K562 (cell line): ENCODE data around the gene ZNF565. TPM values are rescaled to one million over a fixed set of nuclear protein-coding genes. Genes with fewer than 3 reads are reported as not detected.

Source experiments
- BCLAF1 ChIP-seq, 2 experiments: fragments of 450-650 bp in 1 of 2; IDR thresholded peaks; 2 replicates each; pipeline ENCODE4 v1.6.1; 2011 to 2017; ENCODE audit warnings: low read depth in 2 of 2, antibody characterized with exemption in 1 of 2, borderline replicate concordance in 1 of 2, low read length in 1 of 2, mild to moderate bottlenecking in 1 of 2, mixed read lengths in 1 of 2; ENCODE audit not compliant: control insufficient read depth in 1 of 2
- CHD1 ChIP-seq: fragments of 200-600 bp; sonication (generic); IDR thresholded peaks from one replicate; pipeline ENCODE4 v1.6.1; 2012; ENCODE audit warnings: mild to moderate bottlenecking, moderate library complexity, low read length, inconsistent platforms
- ETV5 ChIP-seq: sonication (generic); formaldehyde crosslinking; IDR thresholded peaks from 2 replicates; pipeline ENCODE4 v1.4.0; 2020; ENCODE audit warnings: low read depth, mild to moderate bottlenecking, missing genetic modification reagents
- HIVEP1 ChIP-seq: fragments of 250-450 bp; sonication (Bioruptor Pico); IDR thresholded peaks from 2 replicates; pipeline ENCODE4 v1.4.0; 2020; ENCODE audit warnings: mild to moderate bottlenecking
- MAX ChIP-seq: sonication (generic); formaldehyde crosslinking; IDR thresholded peaks from 2 replicates; pipeline ENCODE4 v1.9.0; 2022; ENCODE audit warnings: mild to moderate bottlenecking, missing genetic modification reagents
- MCM2 ChIP-seq: fragments of 450-650 bp; IDR thresholded peaks from 2 replicates; pipeline ENCODE4 v1.6.1; 2017; ENCODE audit warnings: low read depth, mild to moderate bottlenecking
- MEIS2 ChIP-seq: fragments of 450-650 bp; IDR thresholded peaks from 2 replicates; pipeline ENCODE4 v1.6.1; 2014; ENCODE audit warnings: mild to moderate bottlenecking; ENCODE audit not compliant: partially characterized antibody
- NFE2 ChIP-seq: IDR thresholded peaks from 2 replicates; pipeline ENCODE4 v1.6.1; 2014; ENCODE audit warnings: antibody characterized with exemption, low read depth
- PATZ1 ChIP-seq: fragments of 250-450 bp; sonication (Bioruptor Pico); IDR thresholded peaks from 2 replicates; pipeline ENCODE4 v1.5.0; 2020; ENCODE audit warnings: mild to moderate bottlenecking, borderline replicate concordance
- PCBP1 ChIP-seq: fragments of 200-400 bp; formaldehyde crosslinking; IDR thresholded peaks from 2 replicates; pipeline ENCODE4 v1.6.1; 2018; ENCODE audit warnings: mild to moderate bottlenecking, low read depth, low read length; ENCODE audit not compliant: poor library complexity, severe bottlenecking
- RREB1 ChIP-seq: fragments of 250-450 bp; sonication (Bioruptor Pico); IDR thresholded peaks from 2 replicates; pipeline ENCODE4 v1.4.0; 2020
- SMARCB1 ChIP-seq: IDR thresholded peaks from 2 replicates; pipeline ENCODE4 v1.6.1; 2011; ENCODE audit warnings: improper control_type of control experiment, low read depth; ENCODE audit not compliant: insufficient read length
- STAT5A ChIP-seq: IDR thresholded peaks from 2 replicates; pipeline ENCODE4 v1.6.1; 2012; ENCODE audit warnings: low read length, inconsistent platforms, borderline replicate concordance
- TAF15 ChIP-seq: fragments of 200-400 bp; formaldehyde crosslinking; IDR thresholded peaks from 2 replicates; pipeline ENCODE4 v1.6.1; 2017; ENCODE audit warnings: mild to moderate bottlenecking, low read depth, low read length, moderate library complexity
- ZSCAN32 ChIP-seq: fragments of 450-650 bp; formaldehyde crosslinking; IDR thresholded peaks from 2 replicates; pipeline ENCODE4 v1.4.0; 2020; ENCODE audit warnings: mild to moderate bottlenecking, moderate library complexity
- polyA plus RNA-seq, 8 experiments: library from polyadenylated mRNA; depleted of rRNA in 4 of 8; stranded (reverse) in 5 of 8; unstranded in 3 of 8; fragments of >200 nt; fragmentation: Nextera tagmentation in 2 of 8; fragmentation: Illumina TruSeq in 1 of 8; extraction: Ambion mirVana in 2 of 8; extraction: Trizol in 1 of 8; gene quantifications; 2 replicates each; pipeline versions ENCODE4 v1.2.1 to v1.2.3, GENCODE V29; 2011 to 2014; ENCODE audit warnings: inconsistent platforms in 1 of 8, missing spikeins in 1 of 8
- total RNA-seq, 7 experiments: library from RNA; depleted of rRNA in 6 of 7; stranded (reverse); fragments of >200 nt in 6 of 7; fragmentation: Illumina TruSeq in 2 of 7; extraction: Trizol in 2 of 7; gene quantifications; 2 replicates each; pipeline versions ENCODE4 v1.2.1 to v1.2.3, GENCODE V29; 2011 to 2021; ENCODE audit warnings: low replicate concordance in 1 of 7

The ZNF565 gene
- total and polyA plus RNA-seq, 9 of the 15 experiments (the other 6 are each of a cell fraction or from before 2014, with no cell fraction given) = 1.3 to 3.2 (median 2.6) TPM

GRCh38 chr19:36139473-36140303 lies 74.8 kb downstream of the ZNF565 start, which contains the start of gene CAPNS1 (continued):
- TF ChIP-seq RREB1 (CRISPR knock-in tag) (peak; percentile 34; the same call in 1 of the 2 replicates), ZSCAN32 (CRISPR knock-in tag) (no peak), CHD1 (no peak), MAX (CRISPR knock-in tag) (peak; percentile 45; the same call in 1 of the 2 replicates), MCM2 (no peak), STAT5A (no peak), HIVEP1 (no peak), BCLAF1 (IDR thresholded peaks at IDR 0.05; ENCODE audit: borderline replicate concordance in 1 of 2, control insufficient read depth in 1 of 2, low read depth in 2 of 2, low read length in 1 of 2) (no peak), PATZ1 (no peak), SMARCB1 (no peak), MEIS2 (peak; percentile 90), TAF15 (no peak), NFE2 (peak; percentile 71), PCBP1 (no peak), ETV5 (peak; percentile 81)
